GM06990 (cell line): ENCODE measurements around the gene RFX8.
"Not testable (repeated sequence)": the region's sequence is repeated elsewhere in the genome, so short reads cannot be mapped to it uniquely, and the experiment has no call there.

Source experiments
- DNase-seq: peaks from one replicate; pipeline ENCODE4 v3.0.0-alpha.2; 2011; ENCODE audit not compliant: insufficient read length; ENCODE audit errors: extremely low read depth
- H3K27me3 ChIP-seq: replicated peaks from 2 replicates; pipeline ENCODE4 v1.6.0; 2011; ENCODE audit warnings: low read length; ENCODE audit not compliant: control insufficient read depth, insufficient read depth
- H3K36me3 ChIP-seq: 2 replicates; pipeline ENCODE4 v1.5.1; 2011; ENCODE audit warnings: low read length; ENCODE audit not compliant: control insufficient read depth, insufficient read depth
- H3K4me3 ChIP-seq: replicated peaks from 2 replicates; pipeline ENCODE4 v1.5.1; 2011; ENCODE audit warnings: low read depth, mild to moderate bottlenecking, control low read depth, low read length
- CTCF ChIP-seq: IDR thresholded peaks from 2 replicates; pipeline ENCODE4 v1.5.1; 2011; ENCODE audit warnings: low read length, control low read depth, mild to moderate bottlenecking, inconsistent platforms; ENCODE audit not compliant: insufficient read depth, poor library complexity, severe bottlenecking

Gene RFX8

GRCh38 chr2:101466426-101466825, 8.5 kb downstream of the RFX8 start:
- Histone ChIP-seq H3K27me3 (no peaks in the 10 kb centered on the region; the same call in 1 of the 2 replicates), H3K4me3 (no peak overlapping the region), H3K36me3 (no peaks in the 10 kb centered on the region)
- no peak for DNase-seq
- TF ChIP-seq CTCF = no peak

- DNase-seq = no peak
- Histone ChIP-seq H3K4me3 (no peak overlapping the region), H3K36me3 (no peaks in the 10 kb centered on the region), H3K27me3 (no peaks in the 10 kb centered on the region; the same call in 1 of the 2 replicates)
- no peak for TF ChIP-seq CTCF
Measured at GRCh38 chr2:101464841-101465240, 10.1 kb downstream of the RFX8 start.

- Histone ChIP-seq H3K36me3 (no peaks in the 10 kb centered on the region), H3K27me3 (no peaks in the 10 kb centered on the region; the same call in 1 of the 2 replicates), H3K4me3 (no peak overlapping the region)
- TF ChIP-seq CTCF = no peak
- no peak for DNase-seq
Measured at GRCh38 chr2:101463911-101464641, 10.8 kb downstream of the RFX8 start.

GRCh38 chr2:101463421-101463820, 11.5 kb downstream of the RFX8 start:
- no peaks in the 10 kb centered on the region; the same call in 1 of the 2 replicates for H3K27me3 ChIP-seq
- TF ChIP-seq CTCF = no peak
- DNase-seq = no peak
- no peak overlapping the region for H3K4me3 ChIP-seq
- no peaks in the 10 kb centered on the region for H3K36me3 ChIP-seq

- Histone ChIP-seq H3K4me3 (no peak overlapping the region), H3K36me3 (no peaks in the 10 kb centered on the region), H3K27me3 (no peaks in the 10 kb centered on the region; the same call in 1 of the 2 replicates)
- no peak for DNase-seq
- no peak for TF ChIP-seq CTCF
Measured at GRCh38 chr2:101461381-101461780, 13.5 kb downstream of the RFX8 start.

GRCh38 chr2:101454408-101454807, 20.5 kb downstream of the RFX8 start:
- not testable (repeated sequence) for H3K36me3 ChIP-seq, DNase-seq, H3K27me3 ChIP-seq, H3K4me3 ChIP-seq
